Measurements from ENCODE around the gene TMEFF2. TPM values are rescaled to one million over a fixed set of nuclear protein-coding genes. Genes with fewer than 3 reads are reported as not detected.

Gene TMEFF2
- total RNA-seq, 5 donors from 2014 or later (not counting 1 experiment from before 2014, with no cell fraction given), result not detected

DNA sequence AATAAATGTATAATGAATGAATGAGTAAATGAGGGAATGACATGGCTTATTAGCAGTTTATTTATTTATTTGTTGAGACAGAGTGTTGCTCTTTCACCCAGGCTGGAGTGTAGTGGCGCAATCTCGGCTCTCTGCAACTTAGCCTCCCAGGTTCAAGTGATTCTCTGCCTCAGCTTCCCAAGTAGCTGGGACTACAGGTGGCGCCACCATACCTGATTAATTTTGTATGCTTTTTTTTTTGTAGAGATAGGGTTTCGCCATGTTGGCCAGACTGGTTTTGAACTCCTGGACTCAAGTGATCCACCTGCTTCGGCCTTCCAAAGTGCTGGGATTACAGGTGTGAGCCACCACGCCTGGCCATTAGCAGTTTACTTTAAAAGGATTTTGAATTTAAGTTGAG is 247.5 kb downstream of the TMEFF2 start:
- H3K4me3 Mint-ChIP-seq, result no peak overlapping the region
- no peaks in the 10 kb centered on the region for H3K4me1 Mint-ChIP-seq
- no peaks in the 10 kb centered on the region for H3K36me3 ChIP-seq (ENCODE audit: control insufficient read depth in 2 of 2, extremely low read depth in 1 of 2, insufficient read depth in 1 of 2, low read length in 1 of 2)
- peaks cover 5 to 17% of the 10 kb centered on the region in 2 donors for H3K27me3 Mint-ChIP-seq
- no peaks in the 10 kb centered on the region for H3K9me3 Mint-ChIP-seq
- WGBS (ENCODE audit: insufficient coverage), result 94% methylated on average over 4 of the region's 6 CpGs
- ChIA-PET CTCF (no interaction called here), POLR2A (no interaction called here)
- H3K27ac ChIP-seq (ENCODE audit: low read length), result no peak overlapping the region
- H3K4me3 ChIP-seq (ENCODE audit: control insufficient read depth in 1 of 2, extremely low read depth in 1 of 2, low read length in 1 of 2), result no peak overlapping the region
- H3K4me1 ChIP-seq (ENCODE audit: control insufficient read depth in 1 of 2, extremely low read depth in 1 of 2, insufficient read depth in 2 of 2, low read length in 2 of 2), result no peaks in the 10 kb centered on the region
- H3K9me3 ChIP-seq, result no peaks in the 10 kb centered on the region
- no peaks in the 10 kb centered on the region for H3K36me3 Mint-ChIP-seq
- peaks cover 0 to 3% of the 10 kb centered on the region in 2 experiments for H3K27me3 ChIP-seq (replicated peaks in 1 of 2; ENCODE audit: control insufficient read depth in 2 of 2, extremely low read depth in 1 of 2, insufficient read depth in 2 of 2, low read length in 1 of 2)
- H3K27ac Mint-ChIP-seq, result no peak overlapping the region
- no peak for ATAC-seq (replicated peaks in 1 of 4)
- no peak for DNase-seq

DNA sequence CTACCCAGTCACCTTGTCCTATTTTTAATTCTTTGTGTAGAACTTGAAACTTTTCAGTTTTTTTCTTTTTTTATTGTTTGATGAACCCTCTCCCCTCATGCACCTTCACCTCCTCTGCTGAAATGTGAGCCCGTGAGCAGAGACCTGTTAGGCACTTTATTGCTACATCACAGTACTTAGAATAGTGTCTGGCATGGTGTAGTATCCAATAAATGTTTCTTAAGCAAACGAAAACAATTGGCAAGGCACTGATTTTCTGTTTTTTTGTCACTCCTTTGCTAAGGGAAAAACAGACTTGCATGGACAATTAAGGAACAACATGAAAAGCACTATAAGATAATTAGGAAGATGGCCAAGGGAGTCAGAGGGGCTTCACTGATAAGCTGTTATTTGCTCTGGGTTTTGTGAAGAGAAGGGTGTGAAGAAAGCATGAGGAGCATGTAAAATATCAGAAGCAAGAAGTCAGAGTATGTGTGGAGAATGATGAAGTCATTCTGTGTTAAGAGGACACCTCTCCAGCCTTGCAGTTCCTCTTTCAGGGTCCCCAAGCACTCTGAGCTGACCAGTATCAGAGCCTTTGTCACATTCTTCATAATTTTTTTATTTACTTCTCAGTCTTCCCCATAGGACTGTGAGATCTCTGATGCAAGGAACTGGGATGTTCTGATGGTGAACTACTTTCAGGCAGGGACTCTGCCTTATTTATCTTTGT is 248.1 kb downstream of the TMEFF2 start:
- ChIA-PET CTCF (no interaction called here), POLR2A (no interaction called here)
- Mint-ChIP-seq H3K27me3 (peaks cover 5 to 15% of the 10 kb centered on the region in 2 donors), H3K4me3 (no peak overlapping the region), H3K4me1 (no peaks in the 10 kb centered on the region), H3K36me3 (no peaks in the 10 kb centered on the region), H3K9me3 (no peaks in the 10 kb centered on the region), H3K27ac (no peak overlapping the region)
- Histone ChIP-seq H3K4me3 (ENCODE audit: control insufficient read depth in 1 of 2, extremely low read depth in 1 of 2, low read length in 1 of 2) (no peak overlapping the region), H3K4me1 (ENCODE audit: control insufficient read depth in 1 of 2, extremely low read depth in 1 of 2, insufficient read depth in 2 of 2, low read length in 2 of 2) (no peaks in the 10 kb centered on the region), H3K27ac (ENCODE audit: low read length) (no peak overlapping the region), H3K27me3 (replicated peaks in 1 of 2; ENCODE audit: control insufficient read depth in 2 of 2, extremely low read depth in 1 of 2, insufficient read depth in 2 of 2, low read length in 1 of 2) (peaks cover 0 to 3% of the 10 kb centered on the region in 2 experiments), H3K36me3 (ENCODE audit: control insufficient read depth in 2 of 2, extremely low read depth in 1 of 2, insufficient read depth in 1 of 2, low read length in 1 of 2) (no peaks in the 10 kb centered on the region), H3K9me3 (no peaks in the 10 kb centered on the region)
- ATAC-seq (replicated peaks in 1 of 4) (no peak), DNase-seq (no peak)
- 13% methylated on average over 1 of the region's 2 CpGs for WGBS (ENCODE audit: insufficient coverage)

DNA sequence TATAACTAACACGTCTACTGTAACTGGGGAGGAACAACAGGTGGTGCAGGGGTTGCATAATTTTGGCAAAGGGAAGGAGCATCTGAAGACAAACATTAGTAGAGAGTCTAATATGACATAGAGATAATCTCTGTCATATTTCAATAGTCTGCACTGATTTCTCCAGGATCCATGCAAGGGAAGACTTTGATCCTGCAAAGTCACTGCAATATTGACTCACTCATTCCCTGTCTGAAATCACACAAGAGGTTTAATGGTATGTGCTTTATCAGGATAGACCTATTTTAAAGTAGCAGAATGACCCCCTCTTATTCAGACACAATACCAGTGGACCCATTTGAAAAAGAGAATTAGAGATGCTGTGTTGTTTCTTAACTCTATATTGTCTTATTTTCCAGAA is 249.1 kb downstream of the TMEFF2 start:
- H3K27ac Mint-ChIP-seq, result no peak overlapping the region
- H3K9me3 Mint-ChIP-seq, result no peaks in the 10 kb centered on the region
- peaks cover 4 to 15% of the 10 kb centered on the region in 2 donors for H3K27me3 Mint-ChIP-seq
- H3K27me3 ChIP-seq (replicated peaks in 1 of 2; ENCODE audit: control insufficient read depth in 2 of 2, extremely low read depth in 1 of 2, insufficient read depth in 2 of 2, low read length in 1 of 2), result peaks cover 0 to 3% of the 10 kb centered on the region in 2 experiments
- WGBS (ENCODE audit: insufficient coverage), result no CpG with 5 or more reads among the region's 1 CpG
- POLR2A ChIA-PET, result no interaction called here
- CTCF ChIA-PET, result no interaction called here
- no peak for DNase-seq
- no peaks in the 10 kb centered on the region for H3K9me3 ChIP-seq
- H3K36me3 Mint-ChIP-seq, result no peaks in the 10 kb centered on the region
- H3K27ac ChIP-seq (ENCODE audit: low read length), result no peak overlapping the region
- H3K4me1 ChIP-seq (ENCODE audit: control insufficient read depth in 1 of 2, extremely low read depth in 1 of 2, insufficient read depth in 2 of 2, low read length in 2 of 2), result no peaks in the 10 kb centered on the region
- no peak overlapping the region for H3K4me3 ChIP-seq (ENCODE audit: control insufficient read depth in 1 of 2, extremely low read depth in 1 of 2, low read length in 1 of 2)
- no peak for ATAC-seq (replicated peaks in 1 of 4)
- H3K4me3 Mint-ChIP-seq, result no peak overlapping the region
- H3K36me3 ChIP-seq (ENCODE audit: control insufficient read depth in 2 of 2, extremely low read depth in 1 of 2, insufficient read depth in 1 of 2, low read length in 1 of 2), result no peaks in the 10 kb centered on the region
- no peaks in the 10 kb centered on the region for H3K4me1 Mint-ChIP-seq

DNA sequence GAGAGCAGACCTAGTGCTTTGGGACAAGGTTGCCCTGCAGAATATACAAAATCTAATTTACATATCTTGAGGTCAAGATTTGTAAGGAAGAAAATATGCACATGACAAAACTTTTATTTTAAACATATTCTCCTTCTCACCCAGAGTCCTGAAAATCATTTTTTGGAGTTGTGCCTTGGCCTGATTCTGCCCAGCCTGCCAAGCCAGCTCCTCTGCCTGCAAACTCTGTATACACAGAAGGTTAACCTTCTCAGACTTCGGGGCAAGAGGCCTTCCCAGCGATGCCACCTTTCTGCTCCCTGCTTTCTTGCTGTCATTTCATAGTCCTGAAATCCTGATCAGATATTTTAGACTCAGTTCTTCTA is 252.0 kb downstream of the TMEFF2 start:
- Mint-ChIP-seq H3K36me3 (no peaks in the 10 kb centered on the region), H3K27me3 (peaks cover 4 to 15% of the 10 kb centered on the region in 2 donors), H3K4me1 (no peaks in the 10 kb centered on the region), H3K9me3 (no peaks in the 10 kb centered on the region), H3K4me3 (no peak overlapping the region), H3K27ac (no peak overlapping the region)
- H3K36me3 ChIP-seq (ENCODE audit: control insufficient read depth in 2 of 2, extremely low read depth in 1 of 2, insufficient read depth in 1 of 2, low read length in 1 of 2), result no peaks in the 10 kb centered on the region
- H3K27me3 ChIP-seq (replicated peaks in 1 of 2; ENCODE audit: control insufficient read depth in 2 of 2, extremely low read depth in 1 of 2, insufficient read depth in 2 of 2, low read length in 1 of 2), result peaks cover 0 to 3% of the 10 kb centered on the region in 2 experiments
- CTCF ChIA-PET, result interaction anchor here in 1 of 2 donors (0.7 kb wide), 1 partner anchor 48 kb away, joined by 3 read pairs; no protein-coding TSS in a partner anchor
- H3K4me1 ChIP-seq (ENCODE audit: control insufficient read depth in 1 of 2, extremely low read depth in 1 of 2, insufficient read depth in 2 of 2, low read length in 2 of 2), result no peaks in the 10 kb centered on the region
- WGBS (ENCODE audit: insufficient coverage), result no CpG with 5 or more reads among the region's 2 CpGs
- ATAC-seq (replicated peaks in 1 of 4) (no peak), DNase-seq (no peak)
- no peak overlapping the region for H3K27ac ChIP-seq (ENCODE audit: low read length)
- no peaks in the 10 kb centered on the region for H3K9me3 ChIP-seq
- H3K4me3 ChIP-seq (ENCODE audit: control insufficient read depth in 1 of 2, extremely low read depth in 1 of 2, low read length in 1 of 2), result no peak overlapping the region
- POLR2A ChIA-PET, result no interaction called here

DNA sequence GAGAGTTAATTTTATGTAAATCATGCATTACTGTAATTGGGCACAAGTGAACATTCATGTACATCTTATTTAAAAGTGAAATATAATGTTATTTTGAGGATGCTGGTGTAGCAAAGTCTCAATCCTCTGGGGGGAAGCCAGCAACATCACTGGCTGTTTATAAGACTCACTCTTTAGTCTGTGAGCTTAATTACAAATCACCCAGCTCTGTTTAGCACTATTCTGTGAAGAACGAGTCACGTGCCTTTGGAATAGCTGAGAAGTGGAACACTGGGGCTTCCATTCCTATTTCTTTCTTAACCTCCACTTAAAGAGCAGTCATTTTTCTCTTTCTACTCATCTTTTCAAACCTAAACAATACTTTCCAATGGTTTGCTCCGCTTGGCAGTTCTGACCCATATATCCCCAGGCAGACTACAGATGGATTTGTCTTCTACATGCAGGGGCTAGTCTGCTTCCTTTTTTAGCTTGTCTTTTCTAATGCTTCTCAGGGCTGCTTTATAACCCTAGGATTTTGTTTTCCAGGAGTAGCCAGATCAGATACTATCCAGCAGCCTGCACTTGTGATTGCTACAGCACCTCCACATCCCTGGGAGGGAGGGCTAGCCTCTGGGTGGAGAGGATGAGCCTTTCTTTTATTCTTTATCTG is 252.5 kb downstream of the TMEFF2 start:
- Histone ChIP-seq H3K9me3 (no peaks in the 10 kb centered on the region), H3K4me1 (ENCODE audit: control insufficient read depth in 1 of 2, extremely low read depth in 1 of 2, insufficient read depth in 2 of 2, low read length in 2 of 2) (no peaks in the 10 kb centered on the region), H3K27me3 (replicated peaks in 1 of 2; ENCODE audit: control insufficient read depth in 2 of 2, extremely low read depth in 1 of 2, insufficient read depth in 2 of 2, low read length in 1 of 2) (peaks cover 0 to 3% of the 10 kb centered on the region in 2 experiments), H3K36me3 (ENCODE audit: control insufficient read depth in 2 of 2, extremely low read depth in 1 of 2, insufficient read depth in 1 of 2, low read length in 1 of 2) (no peaks in the 10 kb centered on the region), H3K4me3 (ENCODE audit: control insufficient read depth in 1 of 2, extremely low read depth in 1 of 2, low read length in 1 of 2) (no peak overlapping the region), H3K27ac (ENCODE audit: low read length) (no peak overlapping the region)
- H3K27ac Mint-ChIP-seq, result no peak overlapping the region
- WGBS (ENCODE audit: insufficient coverage), result 77% methylated on average over 2 of the region's 3 CpGs
- H3K9me3 Mint-ChIP-seq, result no peaks in the 10 kb centered on the region
- ChIA-PET POLR2A (no interaction called here), CTCF (no interaction called here)
- H3K4me1 Mint-ChIP-seq, result no peaks in the 10 kb centered on the region
- H3K27me3 Mint-ChIP-seq, result peaks cover 4 to 15% of the 10 kb centered on the region in 2 donors
- ATAC-seq (replicated peaks in 1 of 4) (no peak), DNase-seq (no peak)
- no peak overlapping the region for H3K4me3 Mint-ChIP-seq
- no peaks in the 10 kb centered on the region for H3K36me3 Mint-ChIP-seq

DNA sequence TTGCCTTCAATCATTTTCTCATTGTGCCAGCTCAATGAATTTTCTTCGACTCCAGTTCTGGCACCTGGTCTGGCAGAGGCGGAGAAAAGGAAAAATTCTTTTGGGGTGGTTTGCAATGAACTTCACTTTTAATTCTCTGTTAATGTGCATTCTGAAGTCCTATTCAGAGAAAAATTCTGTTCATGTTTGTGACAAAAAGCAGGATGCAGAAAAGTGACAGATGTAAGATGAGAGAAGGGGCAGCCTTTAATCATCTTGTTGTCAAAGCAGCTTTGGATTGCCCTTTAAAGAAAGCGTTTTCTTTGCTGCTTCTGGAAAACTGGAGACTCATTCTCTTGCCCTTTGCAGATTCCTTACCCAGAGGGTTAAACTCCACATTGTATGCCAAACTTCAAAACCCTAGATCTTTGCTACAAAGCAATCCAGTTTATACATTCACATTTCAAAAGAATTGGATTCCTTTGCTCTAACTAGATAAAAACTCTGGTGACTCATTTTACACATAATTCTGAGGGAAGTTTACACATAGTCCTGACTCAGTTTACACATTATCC is 253.3 kb downstream of the TMEFF2 start:
- peaks cover 0 to 3% of the 10 kb centered on the region in 2 experiments for H3K27me3 ChIP-seq (replicated peaks in 1 of 2; ENCODE audit: control insufficient read depth in 2 of 2, extremely low read depth in 1 of 2, insufficient read depth in 2 of 2, low read length in 1 of 2)
- no peak for ATAC-seq (replicated peaks in 1 of 4)
- peaks cover 4 to 19% of the 10 kb centered on the region in 2 donors for H3K27me3 Mint-ChIP-seq
- no peak for DNase-seq
- ChIA-PET POLR2A (no interaction called here), CTCF (no interaction called here)
- H3K4me3 Mint-ChIP-seq, result no peak overlapping the region
- H3K9me3 Mint-ChIP-seq, result no peaks in the 10 kb centered on the region
- no peaks in the 10 kb centered on the region for H3K4me1 Mint-ChIP-seq
- no peaks in the 10 kb centered on the region for H3K4me1 ChIP-seq (ENCODE audit: control insufficient read depth in 1 of 2, extremely low read depth in 1 of 2, insufficient read depth in 2 of 2, low read length in 2 of 2)
- no peaks in the 10 kb centered on the region for H3K36me3 ChIP-seq (ENCODE audit: control insufficient read depth in 2 of 2, extremely low read depth in 1 of 2, insufficient read depth in 1 of 2, low read length in 1 of 2)
- H3K4me3 ChIP-seq (ENCODE audit: control insufficient read depth in 1 of 2, extremely low read depth in 1 of 2, low read length in 1 of 2), result no peak overlapping the region
- no peak overlapping the region for H3K27ac Mint-ChIP-seq
- H3K36me3 Mint-ChIP-seq, result no peaks in the 10 kb centered on the region
- WGBS (ENCODE audit: insufficient coverage), result 67% methylated on average over 1 of the region's 3 CpGs
- no peaks in the 10 kb centered on the region for H3K9me3 ChIP-seq
- no peak overlapping the region for H3K27ac ChIP-seq (ENCODE audit: low read length)
